Measurements from ENCODE around the gene PCSK7.

DNA sequence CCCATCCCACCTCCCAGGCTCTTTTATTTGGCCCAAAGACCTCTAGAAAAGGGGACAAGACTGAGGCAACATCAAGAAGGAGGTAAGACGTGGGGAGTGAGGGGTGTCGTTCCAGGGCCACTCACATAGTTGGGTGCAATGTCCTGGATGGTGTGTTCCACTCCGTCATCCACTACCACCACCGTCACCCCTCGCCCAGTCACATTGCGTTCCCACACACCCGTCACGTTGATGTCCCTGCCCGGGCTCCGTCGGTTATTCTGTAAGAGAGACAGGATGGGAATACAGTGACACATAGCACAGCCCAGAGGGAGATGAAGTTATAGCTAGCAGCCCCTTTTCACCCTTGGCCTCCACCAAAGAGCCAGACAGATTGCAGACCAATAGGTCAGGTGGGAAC lies 3.8 kb downstream of the PCSK7 start:
- TF ChIP-seq, protein P1, sequence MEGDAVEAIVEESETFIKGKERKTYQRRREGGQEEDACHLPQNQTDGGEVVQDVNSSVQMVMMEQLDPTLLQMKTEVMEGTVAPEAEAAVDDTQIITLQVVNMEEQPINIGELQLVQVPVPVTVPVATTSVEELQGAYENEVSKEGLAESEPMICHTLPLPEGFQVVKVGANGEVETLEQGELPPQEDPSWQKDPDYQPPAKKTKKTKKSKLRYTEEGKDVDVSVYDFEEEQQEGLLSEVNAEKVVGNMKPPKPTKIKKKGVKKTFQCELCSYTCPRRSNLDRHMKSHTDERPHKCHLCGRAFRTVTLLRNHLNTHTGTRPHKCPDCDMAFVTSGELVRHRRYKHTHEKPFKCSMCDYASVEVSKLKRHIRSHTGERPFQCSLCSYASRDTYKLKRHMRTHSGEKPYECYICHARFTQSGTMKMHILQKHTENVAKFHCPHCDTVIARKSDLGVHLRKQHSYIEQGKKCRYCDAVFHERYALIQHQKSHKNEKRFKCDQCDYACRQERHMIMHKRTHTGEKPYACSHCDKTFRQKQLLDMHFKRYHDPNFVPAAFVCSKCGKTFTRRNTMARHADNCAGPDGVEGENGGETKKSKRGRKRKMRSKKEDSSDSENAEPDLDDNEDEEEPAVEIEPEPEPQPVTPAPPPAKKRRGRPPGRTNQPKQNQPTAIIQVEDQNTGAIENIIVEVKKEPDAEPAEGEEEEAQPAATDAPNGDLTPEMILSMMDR (IDR thresholded peaks at IDR 0.05; ENCODE audit: low read depth, low read length, missing input control): no peak
- TF ChIP-seq, protein P2, sequence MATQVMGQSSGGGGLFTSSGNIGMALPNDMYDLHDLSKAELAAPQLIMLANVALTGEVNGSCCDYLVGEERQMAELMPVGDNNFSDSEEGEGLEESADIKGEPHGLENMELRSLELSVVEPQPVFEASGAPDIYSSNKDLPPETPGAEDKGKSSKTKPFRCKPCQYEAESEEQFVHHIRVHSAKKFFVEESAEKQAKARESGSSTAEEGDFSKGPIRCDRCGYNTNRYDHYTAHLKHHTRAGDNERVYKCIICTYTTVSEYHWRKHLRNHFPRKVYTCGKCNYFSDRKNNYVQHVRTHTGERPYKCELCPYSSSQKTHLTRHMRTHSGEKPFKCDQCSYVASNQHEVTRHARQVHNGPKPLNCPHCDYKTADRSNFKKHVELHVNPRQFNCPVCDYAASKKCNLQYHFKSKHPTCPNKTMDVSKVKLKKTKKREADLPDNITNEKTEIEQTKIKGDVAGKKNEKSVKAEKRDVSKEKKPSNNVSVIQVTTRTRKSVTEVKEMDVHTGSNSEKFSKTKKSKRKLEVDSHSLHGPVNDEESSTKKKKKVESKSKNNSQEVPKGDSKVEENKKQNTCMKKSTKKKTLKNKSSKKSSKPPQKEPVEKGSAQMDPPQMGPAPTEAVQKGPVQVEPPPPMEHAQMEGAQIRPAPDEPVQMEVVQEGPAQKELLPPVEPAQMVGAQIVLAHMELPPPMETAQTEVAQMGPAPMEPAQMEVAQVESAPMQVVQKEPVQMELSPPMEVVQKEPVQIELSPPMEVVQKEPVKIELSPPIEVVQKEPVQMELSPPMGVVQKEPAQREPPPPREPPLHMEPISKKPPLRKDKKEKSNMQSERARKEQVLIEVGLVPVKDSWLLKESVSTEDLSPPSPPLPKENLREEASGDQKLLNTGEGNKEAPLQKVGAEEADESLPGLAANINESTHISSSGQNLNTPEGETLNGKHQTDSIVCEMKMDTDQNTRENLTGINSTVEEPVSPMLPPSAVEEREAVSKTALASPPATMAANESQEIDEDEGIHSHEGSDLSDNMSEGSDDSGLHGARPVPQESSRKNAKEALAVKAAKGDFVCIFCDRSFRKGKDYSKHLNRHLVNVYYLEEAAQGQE (IDR thresholded peaks at IDR 0.05): no peak
- TF ChIP-seq YY1 (IDR thresholded peaks at IDR 0.05) (no peak), TAF1 (conservative IDR thresholded peaks at IDR 0.05) (no peak), GABPA (IDR thresholded peaks at IDR 0.05 in 1 of 2, conservative IDR thresholded peaks at IDR 0.05 in 1 of 2) (no peak)
